Measurements from ENCODE around the gene SLC23A3.

- TF ChIP-seq TARDBP (IDR thresholded peaks at IDR 0.05) (no peak), FOXM1 (IDR thresholded peaks at IDR 0.05; ENCODE audit: borderline replicate concordance) (no peak), SP1 (IDR thresholded peaks at IDR 0.05) (no peak), FOXK2 (IDR thresholded peaks at IDR 0.05) (no peak), PKNOX1 (IDR thresholded peaks at IDR 0.05) (no peak), ELF4 (IDR thresholded peaks at IDR 0.05) (no peak), CTBP1 (IDR thresholded peaks at IDR 0.05; ENCODE audit: borderline replicate concordance) (no peak), ARNT (IDR thresholded peaks at IDR 0.05) (no peak), ZNF384 (IDR thresholded peaks at IDR 0.05) (no peak)
Observed at GRCh38 chr2:219131327-219131726, 38.5 kb downstream of the SLC23A3 start.

Data from HEK293T (cell line).